Muscle layer of duodenum (tissue), 2 donors: ENCODE data around the gene ATP2A1.
"Not testable (repeated sequence)": the region's sequence is repeated elsewhere in the genome, so short reads cannot be mapped to it uniquely, and the experiment has no call there.

ENCODE experiments used
- H3K27ac ChIP-seq: one replicate; pipeline ENCODE4 v1.7.0; 2013; ENCODE audit warnings: mild to moderate bottlenecking, low read length
- H3K27me3 ChIP-seq: one replicate; pipeline ENCODE4 v1.7.0; 2013; ENCODE audit warnings: low read depth, mild to moderate bottlenecking, control low read depth, low read length
- H3K36me3 ChIP-seq, 2 donors: one replicate each; pipeline ENCODE4 v1.7.0; 2013; ENCODE audit warnings: low read length in 2 of 2, control low read depth in 1 of 2, mild to moderate bottlenecking in 1 of 2; ENCODE audit not compliant: insufficient read depth in 2 of 2, control insufficient read depth in 1 of 2
- H3K4me1 ChIP-seq, 2 donors: one replicate each; pipeline ENCODE4 v1.7.0; 2013; ENCODE audit warnings: low read length in 2 of 2, mild to moderate bottlenecking in 2 of 2, control low read depth in 1 of 2, moderate library complexity in 1 of 2; ENCODE audit not compliant: insufficient read depth in 2 of 2, control insufficient read depth in 1 of 2
- H3K4me3 ChIP-seq, 2 donors: one replicate each; pipeline ENCODE4 v1.7.0; 2013; ENCODE audit warnings: low read length in 2 of 2, low read depth in 1 of 2, mild to moderate bottlenecking in 1 of 2
- H3K9me3 ChIP-seq, 2 donors: one replicate each; pipeline ENCODE4 v1.7.0; 2013; ENCODE audit warnings: low read length in 2 of 2, control low read depth in 1 of 2, mild to moderate bottlenecking in 1 of 2; ENCODE audit not compliant: control insufficient read depth in 1 of 2
- donor health status: healthy.

Gene ATP2A1

DNA sequence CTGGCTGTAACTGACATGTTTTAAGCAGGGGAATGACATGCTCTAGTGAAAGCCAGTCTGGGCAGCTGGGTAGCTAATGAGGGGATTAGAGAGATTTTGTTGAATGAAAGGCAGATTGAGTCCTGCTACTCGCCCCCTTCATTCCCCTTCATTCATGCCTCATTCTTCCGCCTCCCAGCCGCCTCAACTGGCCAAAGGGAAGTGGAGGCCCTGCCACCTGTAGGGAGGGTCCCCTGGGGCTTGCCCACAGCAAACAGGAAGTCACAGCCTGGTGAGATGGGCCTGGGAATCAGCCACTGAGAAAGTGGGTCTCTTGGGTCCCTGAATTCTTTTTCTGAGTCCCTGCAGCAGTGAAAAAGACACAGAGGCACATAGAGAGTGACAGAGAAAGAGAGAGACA is 52.4 kb downstream of the ATP2A1 start:
- Histone ChIP-seq H3K4me3 (no peak overlapping the region), H3K4me1 (no peaks in the 10 kb centered on the region), H3K27me3 (no peaks in the 10 kb centered on the region), H3K36me3 (no peaks in the 10 kb centered on the region), H3K9me3 (no peaks in the 10 kb centered on the region), H3K27ac (no peak overlapping the region)

DNA sequence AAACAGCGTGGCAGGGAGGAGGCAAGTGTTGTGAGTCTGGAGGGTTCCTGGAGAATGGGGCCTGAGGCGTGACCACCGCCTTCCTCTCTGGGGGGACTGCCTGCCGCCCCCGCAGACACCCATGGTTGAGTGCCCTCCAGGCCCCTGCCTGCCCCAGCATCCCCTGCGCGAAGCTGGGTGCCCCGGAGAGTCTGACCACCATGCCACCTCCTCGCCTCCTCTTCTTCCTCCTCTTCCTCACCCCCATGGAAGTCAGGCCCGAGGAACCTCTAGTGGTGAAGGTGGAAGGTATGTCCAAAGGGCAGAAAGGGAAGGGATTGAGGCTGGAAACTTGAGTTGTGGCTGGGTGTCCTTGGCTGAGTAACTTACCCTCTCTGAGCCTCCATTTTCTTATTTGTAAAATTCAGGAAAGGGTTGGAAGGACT is 53.5 kb downstream of the ATP2A1 start, which contains the start of gene CD19:
CD19 (plus strand) TSS at position 171 of the 425 bp plus-strand sequence; CDS start at position 201, 30 bp downstream.
- no peaks in the 10 kb centered on the region for H3K27me3 ChIP-seq
- no peaks in the 10 kb centered on the region for H3K36me3 ChIP-seq
- H3K4me1 ChIP-seq: peaks cover 0 to 3% of the 10 kb centered on the region in 2 donors
- no peak within 1 kb of the TSS for H3K27ac ChIP-seq
- H3K4me3 ChIP-seq: no peak within 1 kb of the TSS
- H3K9me3 ChIP-seq: no peaks in the 10 kb centered on the region

DNA sequence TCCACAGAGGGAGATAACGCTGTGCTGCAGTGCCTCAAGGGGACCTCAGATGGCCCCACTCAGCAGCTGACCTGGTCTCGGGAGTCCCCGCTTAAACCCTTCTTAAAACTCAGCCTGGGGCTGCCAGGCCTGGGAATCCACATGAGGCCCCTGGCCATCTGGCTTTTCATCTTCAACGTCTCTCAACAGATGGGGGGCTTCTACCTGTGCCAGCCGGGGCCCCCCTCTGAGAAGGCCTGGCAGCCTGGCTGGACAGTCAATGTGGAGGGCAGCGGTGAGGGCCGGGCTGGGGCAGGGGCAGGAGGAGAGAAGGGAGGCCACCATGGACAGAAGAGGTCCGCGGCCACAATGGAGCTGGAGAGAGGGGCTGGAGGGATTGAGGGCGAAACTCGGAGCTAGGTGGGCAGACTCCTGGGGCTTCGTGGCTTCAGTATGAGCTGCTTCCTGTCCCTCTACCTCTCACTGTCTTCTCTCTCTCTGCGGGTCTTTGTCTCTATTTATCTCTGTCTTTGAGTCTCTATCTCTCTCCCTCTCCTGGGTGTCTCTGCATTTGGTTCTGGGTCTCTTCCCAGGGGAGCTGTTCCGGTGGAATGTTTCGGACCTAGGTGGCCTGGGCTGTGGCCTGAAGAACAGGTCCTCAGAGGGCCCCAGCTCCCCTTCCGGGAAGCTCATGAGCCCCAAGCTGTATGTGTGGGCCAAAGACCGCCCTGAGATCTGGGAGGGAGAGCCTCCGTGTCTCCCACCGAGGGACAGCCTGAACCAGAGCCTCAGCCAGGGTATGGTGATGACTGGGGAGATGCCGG is 54.3 kb downstream of the ATP2A1 start:
- H3K9me3 ChIP-seq: no peaks in the 10 kb centered on the region
- no peaks in the 10 kb centered on the region for H3K36me3 ChIP-seq
- H3K27ac ChIP-seq: no peak overlapping the region
- no peaks in the 10 kb centered on the region for H3K27me3 ChIP-seq
- H3K4me3 ChIP-seq: no peak overlapping the region
- H3K4me1 ChIP-seq: peaks cover 0 to 3% of the 10 kb centered on the region in 2 donors

DNA sequence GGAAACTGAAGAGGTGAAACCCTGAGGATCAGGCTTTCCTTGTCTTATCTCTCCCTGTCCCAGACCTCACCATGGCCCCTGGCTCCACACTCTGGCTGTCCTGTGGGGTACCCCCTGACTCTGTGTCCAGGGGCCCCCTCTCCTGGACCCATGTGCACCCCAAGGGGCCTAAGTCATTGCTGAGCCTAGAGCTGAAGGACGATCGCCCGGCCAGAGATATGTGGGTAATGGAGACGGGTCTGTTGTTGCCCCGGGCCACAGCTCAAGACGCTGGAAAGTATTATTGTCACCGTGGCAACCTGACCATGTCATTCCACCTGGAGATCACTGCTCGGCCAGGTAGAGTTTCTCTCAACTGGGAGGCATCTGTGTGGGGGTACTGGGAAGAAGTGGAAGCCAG is 54.9 kb downstream of the ATP2A1 start:
- Histone ChIP-seq H3K27me3 (no peaks in the 10 kb centered on the region), H3K36me3 (no peaks in the 10 kb centered on the region), H3K9me3 (no peaks in the 10 kb centered on the region), H3K4me1 (peaks cover 0 to 3% of the 10 kb centered on the region in 2 donors), H3K4me3 (no peak overlapping the region), H3K27ac (no peak overlapping the region)

DNA sequence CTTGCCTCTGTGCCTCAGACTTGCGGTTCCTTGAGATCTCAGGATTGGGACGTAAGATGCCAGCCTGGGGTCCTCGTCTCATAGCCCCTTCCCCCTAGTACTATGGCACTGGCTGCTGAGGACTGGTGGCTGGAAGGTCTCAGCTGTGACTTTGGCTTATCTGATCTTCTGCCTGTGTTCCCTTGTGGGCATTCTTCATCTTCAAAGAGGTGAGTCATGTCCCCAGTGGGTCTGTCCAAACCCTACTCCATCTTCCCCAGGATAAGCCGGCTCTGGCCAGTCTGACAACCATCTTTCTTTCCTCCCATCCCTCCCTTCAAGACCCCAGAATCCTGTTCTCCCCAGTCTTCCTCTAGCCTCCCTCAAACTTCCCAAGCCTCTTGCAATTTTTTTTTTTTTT is 57.1 kb downstream of the ATP2A1 start:
- no peaks in the 10 kb centered on the region for H3K36me3 ChIP-seq
- H3K27ac ChIP-seq: no peak overlapping the region
- no peaks in the 10 kb centered on the region for H3K9me3 ChIP-seq
- H3K4me3 ChIP-seq: no peak overlapping the region
- H3K27me3 ChIP-seq: no peaks in the 10 kb centered on the region
- H3K4me1 ChIP-seq: peaks cover 0 to 3% of the 10 kb centered on the region in 2 donors

DNA sequence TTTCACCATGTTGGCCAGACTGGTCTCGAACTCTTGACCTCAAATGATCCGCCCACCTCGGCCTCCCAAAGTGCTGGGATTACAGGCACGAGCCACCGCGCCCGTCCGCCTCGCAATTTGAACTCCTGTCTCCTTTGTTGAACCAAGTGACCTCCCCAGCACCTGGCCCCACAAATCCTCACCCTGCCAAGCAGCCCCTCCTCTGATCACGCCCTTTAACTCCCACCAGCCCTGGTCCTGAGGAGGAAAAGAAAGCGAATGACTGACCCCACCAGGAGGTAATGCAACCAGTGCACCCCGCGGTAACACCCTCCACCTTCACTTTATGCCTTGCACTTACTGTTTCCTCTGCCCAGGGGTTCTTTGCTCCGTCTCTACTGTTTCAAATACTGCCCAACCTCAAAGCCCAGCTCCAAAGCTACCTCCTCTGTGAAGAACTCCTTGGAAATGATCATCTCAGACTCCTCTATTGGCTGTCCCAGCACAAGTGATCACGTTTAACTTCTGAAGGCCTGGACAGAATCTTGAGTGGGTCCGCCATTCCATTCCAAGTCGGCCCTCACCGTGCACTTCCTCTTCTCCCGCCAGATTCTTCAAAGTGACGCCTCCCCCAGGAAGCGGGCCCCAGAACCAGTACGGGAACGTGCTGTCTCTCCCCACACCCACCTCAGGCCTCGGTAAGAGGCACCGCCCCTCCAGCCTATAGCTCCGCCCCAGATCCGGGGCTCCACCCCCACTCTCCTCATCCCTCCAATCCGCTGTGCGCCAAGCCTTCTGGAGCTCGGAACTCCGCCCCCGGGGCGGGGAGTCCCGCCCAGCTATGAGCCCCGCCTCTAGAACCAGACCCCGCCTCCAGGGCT is 57.9 kb downstream of the ATP2A1 start:
- Histone ChIP-seq H3K9me3 (no peaks in the 10 kb centered on the region), H3K27me3 (no peaks in the 10 kb centered on the region), H3K4me3 (peak overlapping the region; percentile 52 to 63), H3K4me1 (peaks cover 0 to 3% of the 10 kb centered on the region in 2 donors), H3K27ac (no peak overlapping the region), H3K36me3 (no peaks in the 10 kb centered on the region)

DNA sequence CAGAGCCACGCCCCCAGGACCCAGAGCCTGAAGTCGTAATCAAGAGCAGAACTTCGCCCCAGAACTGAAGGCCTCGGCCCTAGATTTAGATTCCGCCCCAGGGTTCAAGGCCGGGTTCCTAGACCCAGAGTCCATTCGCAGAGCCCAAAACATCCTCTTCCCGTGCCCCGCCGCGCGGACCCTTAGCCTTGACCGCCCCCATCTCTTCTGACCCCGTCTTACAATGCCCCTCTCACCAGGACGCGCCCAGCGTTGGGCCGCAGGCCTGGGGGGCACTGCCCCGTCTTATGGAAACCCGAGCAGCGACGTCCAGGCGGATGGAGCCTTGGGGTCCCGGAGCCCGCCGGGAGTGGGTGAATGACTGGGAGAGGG is 58.5 kb downstream of the ATP2A1 start:
- Histone ChIP-seq H3K27me3 (no peaks in the 10 kb centered on the region), H3K4me3 (peak overlapping the region in 1 of 2 donors; percentile 52), H3K27ac (no peak overlapping the region), H3K4me1 (peaks cover 0 to 3% of the 10 kb centered on the region in 2 donors), H3K36me3 (no peaks in the 10 kb centered on the region), H3K9me3 (no peaks in the 10 kb centered on the region)

DNA sequence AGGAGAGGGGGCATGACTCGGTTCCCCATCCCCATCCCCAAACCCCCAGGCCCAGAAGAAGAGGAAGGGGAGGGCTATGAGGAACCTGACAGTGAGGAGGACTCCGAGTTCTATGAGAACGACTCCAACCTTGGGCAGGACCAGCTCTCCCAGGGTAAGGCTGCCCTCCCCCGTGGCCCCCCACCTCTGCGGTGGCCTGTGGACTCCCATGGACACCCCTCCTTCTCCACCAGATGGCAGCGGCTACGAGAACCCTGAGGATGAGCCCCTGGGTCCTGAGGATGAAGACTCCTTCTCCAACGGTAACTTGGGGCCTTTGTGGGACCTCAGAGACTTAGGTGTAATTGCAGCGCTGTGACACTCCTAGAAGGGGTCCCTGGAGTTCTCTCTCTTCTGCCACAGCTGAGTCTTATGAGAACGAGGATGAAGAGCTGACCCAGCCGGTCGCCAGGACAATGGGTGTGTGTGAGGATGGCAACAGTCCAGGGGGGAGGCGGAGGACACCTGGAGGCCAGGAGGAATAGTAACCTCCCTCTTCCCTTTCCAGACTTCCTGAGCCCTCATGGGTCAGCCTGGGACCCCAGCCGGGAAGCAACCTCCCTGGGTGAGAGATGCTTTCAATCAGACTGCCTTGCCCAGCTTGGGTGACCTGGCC is 59.1 kb downstream of the ATP2A1 start:
- H3K4me3 ChIP-seq: no peak overlapping the region
- H3K9me3 ChIP-seq: no peaks in the 10 kb centered on the region
- no peaks in the 10 kb centered on the region for H3K27me3 ChIP-seq
- no peak overlapping the region for H3K27ac ChIP-seq
- H3K4me1 ChIP-seq: peaks cover 0 to 3% of the 10 kb centered on the region in 2 donors
- no peaks in the 10 kb centered on the region for H3K36me3 ChIP-seq

DNA sequence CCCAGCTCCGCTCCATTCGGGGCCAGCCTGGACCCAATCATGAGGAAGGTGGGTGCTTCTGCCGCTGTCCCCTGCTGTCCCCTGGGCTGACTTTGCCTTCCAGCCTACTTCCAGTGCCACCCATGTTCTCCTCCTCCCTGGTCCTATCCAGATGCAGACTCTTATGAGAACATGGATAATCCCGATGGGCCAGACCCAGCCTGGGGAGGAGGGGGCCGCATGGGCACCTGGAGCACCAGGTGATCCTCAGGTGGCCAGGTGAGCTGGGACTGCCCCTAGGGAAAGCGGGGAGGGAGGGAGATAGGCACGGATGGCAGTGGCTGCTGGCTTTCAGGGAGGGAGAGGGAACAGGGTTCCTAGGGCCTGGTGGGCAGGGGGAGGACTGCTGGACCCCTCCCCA is 60.4 kb downstream of the ATP2A1 start:
- Histone ChIP-seq H3K4me3 (no peak overlapping the region), H3K36me3 (no peaks in the 10 kb centered on the region), H3K9me3 (no peaks in the 10 kb centered on the region), H3K27me3 (no peaks in the 10 kb centered on the region), H3K4me1 (peaks cover 0 to 3% of the 10 kb centered on the region in 2 donors), H3K27ac (no peak overlapping the region)

DNA sequence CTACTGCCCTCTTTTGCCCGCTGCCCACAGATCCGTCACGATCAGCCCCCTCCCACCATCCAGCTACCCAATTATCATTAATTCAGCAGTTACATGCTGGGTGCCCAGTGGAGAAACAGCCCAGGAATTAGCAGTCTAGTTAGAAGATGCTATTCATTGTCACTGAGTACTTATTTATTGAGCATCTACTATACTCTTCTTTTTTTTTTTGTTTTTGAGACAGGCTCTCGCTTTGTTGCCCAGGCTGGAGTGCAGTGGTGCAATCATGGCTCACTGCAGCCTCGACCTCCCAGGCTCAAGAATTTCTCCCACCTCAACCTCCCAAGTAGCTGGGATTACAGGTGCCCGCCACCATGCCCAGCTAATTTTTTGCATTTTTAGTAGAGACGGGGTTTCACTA is 61.5 kb downstream of the ATP2A1 start:
- H3K4me3 ChIP-seq, H3K36me3 ChIP-seq, H3K9me3 ChIP-seq, H3K4me1 ChIP-seq, H3K27ac ChIP-seq, H3K27me3 ChIP-seq: not testable (repeated sequence)

DNA sequence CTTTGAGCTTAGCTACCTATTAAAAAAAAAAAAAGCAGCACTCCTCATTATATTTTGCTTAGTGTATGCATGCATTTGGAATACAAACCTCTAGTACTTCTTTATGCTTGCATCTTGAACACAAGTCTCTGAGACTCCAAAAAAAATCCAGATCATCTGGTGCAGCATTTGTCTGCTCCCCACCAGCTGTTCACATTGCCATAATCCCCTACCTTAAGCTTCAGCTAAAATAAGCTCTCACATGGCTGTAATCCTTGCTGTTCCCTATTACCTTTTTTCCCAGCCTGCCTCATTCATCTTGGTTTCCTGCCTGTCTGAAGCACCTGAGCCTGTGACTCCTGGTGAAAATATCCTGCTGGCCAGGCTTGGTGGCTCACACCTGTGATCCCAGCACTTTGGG is 65.0 kb downstream of the ATP2A1 start:
- Histone ChIP-seq H3K4me1 (peaks cover 0 to 10% of the 10 kb centered on the region in 2 donors), H3K4me3 (no peak overlapping the region), H3K9me3 (no peaks in the 10 kb centered on the region), H3K36me3 (no peaks in the 10 kb centered on the region), H3K27ac (no peak overlapping the region), H3K27me3 (no peaks in the 10 kb centered on the region)
